ENCODE results near the gene HIP1. TPM values are rescaled to one million over a fixed set of nuclear protein-coding genes. Genes with fewer than 3 reads are reported as not detected.

The HIP1 gene
- polyA plus RNA-seq, 3 donors = 4.3 to 14.8 (median 5.3) TPM

GRCh38 chr7:75732016-75732521, 6.7 kb downstream of the HIP1 start:
- no peak overlapping the region for H3K4me3 Mint-ChIP-seq
- H3K36me3 Mint-ChIP-seq = peaks cover 0 to 20% of the 10 kb centered on the region in 2 donors
- intact Hi-C loops (cut with micrococcal nuclease) = no loop called here

GRCh38 chr7:75729851-75730274, 8.9 kb downstream of the HIP1 start:
- Histone ChIP-seq H3K36me3 (replicated peaks in 1 of 2; ENCODE audit: control insufficient read depth in 1 of 2, insufficient read depth in 2 of 2, low read length in 2 of 2) (no peaks in the 10 kb centered on the region), H3K4me1 (ENCODE audit: control insufficient read depth in 1 of 2, insufficient read depth in 2 of 2, low read length in 2 of 2) (peaks cover 19 to 24% of the 10 kb centered on the region in 2 donors), H2AFZ (ENCODE audit: insufficient read depth, low read depth, low read length, poor library complexity, severe bottlenecking) (no peak overlapping the region), H3K9ac (ENCODE audit: insufficient read depth, low read length, poor library complexity, severe bottlenecking) (no peak overlapping the region), H3K27ac (ENCODE audit: low read depth in 1 of 2, low read length in 2 of 2) (no peak overlapping the region), H3K4me3 (replicated peaks in 1 of 3; ENCODE audit: low read depth in 2 of 3, low read length in 3 of 3) (no peak overlapping the region), H3K79me2 (ENCODE audit: insufficient read depth, low read length) (no peaks in the 10 kb centered on the region), H3K9me3 (replicated peaks in 1 of 2; ENCODE audit: control insufficient read depth in 1 of 2, insufficient read depth in 1 of 2, low read length in 2 of 2) (no peaks in the 10 kb centered on the region), H3K27me3 (ENCODE audit: control insufficient read depth in 2 of 2, insufficient read depth in 2 of 2, low read length in 2 of 2) (no peaks in the 10 kb centered on the region), H3K4me2 (replicated peaks; ENCODE audit: extremely low read depth, low read length, poor library complexity, severe bottlenecking) (no peak overlapping the region), H4K20me1 (ENCODE audit: insufficient read depth, low read length) (no peaks in the 10 kb centered on the region)
- peaks cover 1 to 4% (median 3%) of the 10 kb centered on the region in 3 donors for H3K27me3 Mint-ChIP-seq (ENCODE audit: low read depth in 3 of 3)
- intact Hi-C loops (cut with micrococcal nuclease) = no loop called here
- 0% methylated on average over 3 of the region's 4 CpGs for WGBS (ENCODE audit: insufficient coverage)
- H3K36me3 Mint-ChIP-seq = peaks cover 0 to 20% of the 10 kb centered on the region in 2 donors
- H3K27ac Mint-ChIP-seq = peak overlapping the region; percentile 15 to 80 (median 60)
- peak in 2 of 3 donors; percentile 16 to 21 for DNase-seq
- no peak for TF ChIP-seq CTCF (IDR thresholded peaks at IDR 0.05)
- peaks cover 29% of the 10 kb centered on the region for H3K4me1 Mint-ChIP-seq
- peak overlapping the region; percentile 24 to 64 for H3K4me3 Mint-ChIP-seq
- H3K9me3 Mint-ChIP-seq = peaks cover 0 to 2% (median 0%) of the 10 kb centered on the region in 7 donors

More at GRCh38 chr7:75732016-75732521, 6.7 kb downstream of the HIP1 start:
- H3K4me1 Mint-ChIP-seq = peaks cover 21% of the 10 kb centered on the region
- peaks cover 1 to 4% (median 3%) of the 10 kb centered on the region in 3 donors for H3K27me3 Mint-ChIP-seq (ENCODE audit: low read depth in 3 of 3)
- H3K4me2 ChIP-seq (replicated peaks; ENCODE audit: extremely low read depth, low read length, poor library complexity, severe bottlenecking) = no peak overlapping the region
- no peaks in the 10 kb centered on the region for H3K36me3 ChIP-seq (replicated peaks in 1 of 2; ENCODE audit: control insufficient read depth in 1 of 2, insufficient read depth in 2 of 2, low read length in 2 of 2)
- no peak for DNase-seq
- no peak overlapping the region for H3K4me3 ChIP-seq (replicated peaks in 1 of 3; ENCODE audit: low read depth in 2 of 3, low read length in 3 of 3)
- no peaks in the 10 kb centered on the region for H3K27me3 ChIP-seq (ENCODE audit: control insufficient read depth in 2 of 2, insufficient read depth in 2 of 2, low read length in 2 of 2)
- H3K9ac ChIP-seq (ENCODE audit: insufficient read depth, low read length, poor library complexity, severe bottlenecking) = no peak overlapping the region
- no peak for TF ChIP-seq CTCF (IDR thresholded peaks at IDR 0.05)
- no peaks in the 10 kb centered on the region for H3K9me3 ChIP-seq (replicated peaks in 1 of 2; ENCODE audit: control insufficient read depth in 1 of 2, insufficient read depth in 1 of 2, low read length in 2 of 2)
- no peak overlapping the region for H3K27ac ChIP-seq (ENCODE audit: low read depth in 1 of 2, low read length in 2 of 2)
- H3K79me2 ChIP-seq (ENCODE audit: insufficient read depth, low read length) = no peaks in the 10 kb centered on the region
- H3K27ac Mint-ChIP-seq = no peak overlapping the region
- peaks cover 19 to 24% of the 10 kb centered on the region in 2 donors for H3K4me1 ChIP-seq (ENCODE audit: control insufficient read depth in 1 of 2, insufficient read depth in 2 of 2, low read length in 2 of 2)
- peaks cover 0 to 2% (median 0%) of the 10 kb centered on the region in 7 donors for H3K9me3 Mint-ChIP-seq
- no peak overlapping the region for H2AFZ ChIP-seq (ENCODE audit: insufficient read depth, low read depth, low read length, poor library complexity, severe bottlenecking)
- 98% methylated on average over 8 of the region's 12 CpGs for WGBS (ENCODE audit: insufficient coverage)
- H4K20me1 ChIP-seq (ENCODE audit: insufficient read depth, low read length) = no peaks in the 10 kb centered on the region
